IMR-90 (cell line): ENCODE results near the gene INTS15.

Source experiments
- BHLHE40 ChIP-seq: fragments of 150-350 bp; IDR thresholded peaks from 2 replicates; pipeline ENCODE4 v1.6.1; 2016; ENCODE audit warnings: mild to moderate bottlenecking, low read depth, low read length
- CEBPB ChIP-seq: IDR thresholded peaks from 2 replicates; pipeline ENCODE4 v1.6.1; 2012; ENCODE audit warnings: low read depth, low read length, improper control_type of control experiment
- CHD1 ChIP-seq: IDR thresholded peaks from 2 replicates; pipeline ENCODE4 v1.6.1; 2012; ENCODE audit warnings: low read depth, low read length, improper control_type of control experiment
- CTCF ChIP-seq: conservative IDR thresholded peaks from 2 replicates; pipeline ENCODE4 v1.5.1; 2012; ENCODE audit warnings: mild to moderate bottlenecking, low read depth, low read length, improper control_type of control experiment
- FOS ChIP-seq: fragments of 150-350 bp; IDR thresholded peaks from 2 replicates; pipeline ENCODE4 v1.6.1; 2016; ENCODE audit warnings: low read depth, low read length
- MAZ ChIP-seq: IDR thresholded peaks from 2 replicates; pipeline ENCODE4 v1.6.1; 2012; ENCODE audit warnings: low read depth, mild to moderate bottlenecking, low read length, improper control_type of control experiment, moderate library complexity, borderline replicate concordance
- MXI1 ChIP-seq: IDR thresholded peaks from 2 replicates; pipeline ENCODE4 v1.6.1; 2012; ENCODE audit warnings: low read depth, mild to moderate bottlenecking, low read length, moderate library complexity, borderline replicate concordance
- POLR2A ChIP-seq: IDR thresholded peaks from 2 replicates; pipeline ENCODE4 v1.6.1; 2012; ENCODE audit warnings: mild to moderate bottlenecking, low read depth, low read length
- RAD21 ChIP-seq: IDR thresholded peaks from 2 replicates; pipeline ENCODE4 v1.6.1; 2012; ENCODE audit warnings: low read length, improper control_type of control experiment
- RCOR1 ChIP-seq: IDR thresholded peaks from 2 replicates; pipeline ENCODE4 v1.6.1; 2012; ENCODE audit warnings: mild to moderate bottlenecking, low read length, improper control_type of control experiment; ENCODE audit not compliant: insufficient replicate concordance
- RFX5 ChIP-seq: IDR thresholded peaks from 2 replicates; pipeline ENCODE4 v1.8.0; 2012; ENCODE audit warnings: low read depth, mild to moderate bottlenecking, low read length, moderate library complexity
- SMC3 ChIP-seq: fragments of 150-350 bp; IDR thresholded peaks from 2 replicates; pipeline ENCODE4 v1.6.1; 2016; ENCODE audit warnings: low read depth, mild to moderate bottlenecking, antibody characterized with exemption, low read length, moderate library complexity
- USF2 ChIP-seq: fragments of 150-350 bp; IDR thresholded peaks from 2 replicates; pipeline ENCODE4 v1.6.1; 2017; ENCODE audit warnings: mild to moderate bottlenecking, antibody characterized with exemption, low read length, low read depth

- TF ChIP-seq CTCF (no peak), USF2 (no peak), POLR2A (no peak), RCOR1 (no peak), RFX5 (no peak), RAD21 (no peak), FOS (no peak), CHD1 (no peak), CEBPB (no peak), MAZ (no peak), MXI1 (no peak), SMC3 (no peak), BHLHE40 (no peak)
Observed at GRCh38 chr7:6649241-6649961, 59.6 kb downstream of the INTS15 start.
